Measurements from ENCODE around the gene ABCC2.
"Not testable (repeated sequence)": the region's sequence is repeated elsewhere in the genome, so short reads cannot be mapped to it uniquely, and the experiment has no call there.

DNA sequence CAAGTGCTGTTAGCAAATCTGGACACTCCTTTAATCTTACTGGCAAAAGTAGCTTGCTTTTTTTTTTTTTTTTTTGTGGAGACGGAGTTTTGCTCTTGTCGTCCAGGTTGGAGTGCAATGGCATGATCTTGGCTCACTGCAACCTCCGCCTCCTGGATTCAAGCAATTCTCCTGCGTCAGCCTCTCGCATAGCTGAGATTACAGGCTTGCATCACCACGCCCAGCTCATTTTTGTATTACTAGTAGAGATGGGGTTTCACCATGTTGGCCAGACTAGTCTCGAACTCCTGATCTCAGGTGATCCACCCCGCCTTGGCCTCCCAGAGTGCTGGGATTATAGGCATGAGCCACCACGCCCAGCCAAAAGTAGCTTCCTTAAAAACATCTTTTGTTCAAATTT lies 112.6 kb downstream of the ABCC2 start:
- TF ChIP-seq CTCF (IDR thresholded peaks at IDR 0.05); EZH2 (IDR thresholded peaks at IDR 0.05; ENCODE audit: borderline replicate concordance, insufficient read depth, low read depth, low read length, poor library complexity, severe bottlenecking): not testable (repeated sequence)
